ENCODE measurements around the gene SRGAP3. TPM values are rescaled to one million over a fixed set of nuclear protein-coding genes. Genes with fewer than 3 reads are reported as not detected.

The SRGAP3 gene
- total RNA-seq, 2 experiments from 2014 or later: 2.8 to 3.2 TPM

DNA sequence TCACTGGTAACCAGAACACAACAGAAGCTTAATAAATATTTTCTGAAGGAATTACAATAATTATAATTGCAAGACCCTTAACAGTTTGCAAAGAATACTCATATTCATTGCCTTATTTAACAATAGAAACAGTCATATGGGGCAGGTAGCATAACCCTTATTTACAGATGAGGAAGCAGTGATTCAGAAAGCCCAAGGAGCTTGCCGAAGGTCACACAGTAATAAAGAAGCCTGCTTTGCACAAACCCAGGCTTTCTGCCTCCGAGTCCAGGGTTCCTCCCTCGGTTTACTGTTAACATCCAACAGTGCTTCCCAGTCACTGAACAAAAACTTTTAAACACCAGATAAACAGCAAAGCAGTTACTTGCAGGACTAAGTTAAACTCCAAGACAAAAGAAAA, 35.3 kb downstream of the SRGAP3 start:
- no peaks in the 10 kb centered on the region for H3K36me3 ChIP-seq (ENCODE audit: insufficient read depth, low read length)
- H3K27me3 ChIP-seq (ENCODE audit: control insufficient read depth in 1 of 2, insufficient read depth in 2 of 2, low read length in 2 of 2): no peaks in the 10 kb centered on the region
- intact Hi-C loops (cut with DNase I, micrococcal nuclease): no loop called here
- ATAC-seq (ENCODE audit: poor library complexity) (no peak), DNase-seq (no peak)
- POLR2A ChIA-PET: no interaction called here
- CTCF ChIA-PET: no interaction called here
- no peak overlapping the region for H3K27ac ChIP-seq (ENCODE audit: low read depth in 1 of 2, low read length in 2 of 2)
- Mint-ChIP-seq H3K4me3 (no peak overlapping the region), H3K27ac (no peak overlapping the region), H3K27me3 (no peaks in the 10 kb centered on the region), H3K4me1 (ENCODE audit: low read depth) (no peaks in the 10 kb centered on the region), H3K36me3 (ENCODE audit: low read depth) (no peaks in the 10 kb centered on the region), H3K9me3 (no peaks in the 10 kb centered on the region)
- no peak overlapping the region for H3K4me3 ChIP-seq (ENCODE audit: low read length)
- TF ChIP-seq, protein P1, sequence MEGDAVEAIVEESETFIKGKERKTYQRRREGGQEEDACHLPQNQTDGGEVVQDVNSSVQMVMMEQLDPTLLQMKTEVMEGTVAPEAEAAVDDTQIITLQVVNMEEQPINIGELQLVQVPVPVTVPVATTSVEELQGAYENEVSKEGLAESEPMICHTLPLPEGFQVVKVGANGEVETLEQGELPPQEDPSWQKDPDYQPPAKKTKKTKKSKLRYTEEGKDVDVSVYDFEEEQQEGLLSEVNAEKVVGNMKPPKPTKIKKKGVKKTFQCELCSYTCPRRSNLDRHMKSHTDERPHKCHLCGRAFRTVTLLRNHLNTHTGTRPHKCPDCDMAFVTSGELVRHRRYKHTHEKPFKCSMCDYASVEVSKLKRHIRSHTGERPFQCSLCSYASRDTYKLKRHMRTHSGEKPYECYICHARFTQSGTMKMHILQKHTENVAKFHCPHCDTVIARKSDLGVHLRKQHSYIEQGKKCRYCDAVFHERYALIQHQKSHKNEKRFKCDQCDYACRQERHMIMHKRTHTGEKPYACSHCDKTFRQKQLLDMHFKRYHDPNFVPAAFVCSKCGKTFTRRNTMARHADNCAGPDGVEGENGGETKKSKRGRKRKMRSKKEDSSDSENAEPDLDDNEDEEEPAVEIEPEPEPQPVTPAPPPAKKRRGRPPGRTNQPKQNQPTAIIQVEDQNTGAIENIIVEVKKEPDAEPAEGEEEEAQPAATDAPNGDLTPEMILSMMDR (IDR thresholded peaks at IDR 0.05): no peak
- no peaks in the 10 kb centered on the region for H3K9me3 ChIP-seq (ENCODE audit: control insufficient read depth in 1 of 2, insufficient read depth in 1 of 2, low read length in 2 of 2)
- H3K4me1 ChIP-seq (ENCODE audit: insufficient read depth, low read length): no peaks in the 10 kb centered on the region

DNA sequence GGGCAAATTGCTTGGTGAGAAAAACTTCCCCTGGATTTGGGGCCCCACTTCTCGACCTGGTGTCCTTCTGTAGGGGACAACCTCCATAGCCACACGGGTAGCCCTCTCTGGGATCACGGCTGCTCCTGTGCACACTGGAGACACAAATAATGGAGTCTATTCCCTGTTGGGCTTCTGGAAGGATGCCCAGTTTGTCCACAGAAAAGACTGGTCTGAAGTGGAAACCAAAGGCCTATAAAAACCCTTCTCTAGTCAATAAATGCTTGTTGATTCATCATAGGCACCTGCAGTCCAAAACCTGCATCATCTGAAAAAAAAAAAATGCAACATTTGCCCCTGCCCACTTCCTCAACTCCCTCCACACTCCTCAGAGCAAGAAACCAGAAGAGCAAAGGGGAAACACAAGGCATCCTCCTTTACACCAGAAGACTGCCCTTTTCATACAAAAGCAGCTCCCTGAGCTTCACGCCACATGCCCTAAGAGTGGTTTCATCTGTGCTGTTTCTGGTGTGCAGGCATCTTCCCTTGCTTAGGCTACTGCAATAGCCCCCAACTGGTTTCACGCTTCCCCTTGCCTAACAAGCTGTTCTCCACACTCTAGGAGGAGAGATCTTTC, 36.3 kb downstream of the SRGAP3 start:
- H3K4me3 Mint-ChIP-seq: no peak overlapping the region
- H3K36me3 Mint-ChIP-seq (ENCODE audit: low read depth): no peaks in the 10 kb centered on the region
- ChIA-PET CTCF (no interaction called here), POLR2A (no interaction called here)
- intact Hi-C loops (cut with DNase I, micrococcal nuclease): no loop called here
- Histone ChIP-seq H3K4me1 (ENCODE audit: insufficient read depth, low read length) (no peaks in the 10 kb centered on the region), H3K27ac (ENCODE audit: low read depth in 1 of 2, low read length in 2 of 2) (no peak overlapping the region), H3K9me3 (ENCODE audit: control insufficient read depth in 1 of 2, insufficient read depth in 1 of 2, low read length in 2 of 2) (no peaks in the 10 kb centered on the region), H3K36me3 (ENCODE audit: insufficient read depth, low read length) (no peaks in the 10 kb centered on the region), H3K27me3 (ENCODE audit: control insufficient read depth in 1 of 2, insufficient read depth in 2 of 2, low read length in 2 of 2) (no peaks in the 10 kb centered on the region), H3K4me3 (ENCODE audit: low read length) (no peak overlapping the region)
- no peaks in the 10 kb centered on the region for H3K9me3 Mint-ChIP-seq
- H3K27ac Mint-ChIP-seq: no peak overlapping the region
- no peak for ATAC-seq (ENCODE audit: poor library complexity)
- TF ChIP-seq, protein P1 (IDR thresholded peaks at IDR 0.05): no peak
- H3K4me1 Mint-ChIP-seq (ENCODE audit: low read depth): no peaks in the 10 kb centered on the region
- H3K27me3 Mint-ChIP-seq: no peaks in the 10 kb centered on the region
- no peak for DNase-seq

DNA sequence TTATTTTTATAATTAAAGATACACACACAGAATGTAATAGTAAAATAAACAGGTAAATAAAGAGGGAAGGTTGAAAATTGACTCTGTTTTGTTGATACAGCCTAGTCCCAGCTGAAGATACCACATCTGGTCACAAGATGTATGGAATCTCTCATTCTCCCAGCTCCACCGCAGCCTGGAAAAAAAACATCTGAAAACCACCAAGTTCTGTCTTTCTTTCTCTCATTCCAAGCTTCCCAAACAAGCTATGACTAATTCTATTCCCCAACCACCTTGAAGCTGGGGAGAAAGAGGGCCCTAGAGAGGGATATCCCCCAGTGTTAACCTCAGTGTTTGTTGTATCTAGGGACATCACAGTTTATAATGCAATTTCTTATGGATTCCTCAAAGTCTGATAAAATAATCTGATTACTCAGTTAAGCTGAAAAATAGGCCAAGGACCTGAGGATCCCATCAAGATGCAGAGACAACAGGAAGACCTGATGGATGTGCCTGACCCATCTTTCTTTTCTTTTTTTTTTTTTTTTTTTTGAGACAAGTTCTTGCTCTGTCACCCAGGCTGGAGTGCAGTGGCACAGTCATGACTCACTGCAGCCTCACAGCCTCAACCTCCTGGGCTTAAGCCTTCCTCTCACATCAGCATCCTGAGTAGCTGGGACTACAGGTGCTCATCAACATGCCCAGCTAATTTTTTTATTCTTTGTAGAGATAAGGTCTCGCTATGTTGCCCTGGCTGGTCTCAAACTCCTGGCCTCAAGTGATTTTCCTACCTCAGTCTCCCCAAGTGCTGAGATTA, 38.1 kb downstream of the SRGAP3 start:
- Histone ChIP-seq H3K4me1 (ENCODE audit: insufficient read depth, low read length) (no peaks in the 10 kb centered on the region), H3K36me3 (ENCODE audit: insufficient read depth, low read length) (no peaks in the 10 kb centered on the region), H3K4me3 (ENCODE audit: low read length) (no peak overlapping the region), H3K27me3 (ENCODE audit: control insufficient read depth in 1 of 2, insufficient read depth in 2 of 2, low read length in 2 of 2) (no peaks in the 10 kb centered on the region), H3K9me3 (ENCODE audit: control insufficient read depth in 1 of 2, insufficient read depth in 1 of 2, low read length in 2 of 2) (no peaks in the 10 kb centered on the region), H3K27ac (ENCODE audit: low read depth in 1 of 2, low read length in 2 of 2) (no peak overlapping the region)
- H3K4me1 Mint-ChIP-seq (ENCODE audit: low read depth): no peaks in the 10 kb centered on the region
- POLR2A ChIA-PET: no interaction called here
- TF ChIP-seq, protein P1 (IDR thresholded peaks at IDR 0.05): no peak
- H3K27me3 Mint-ChIP-seq: no peaks in the 10 kb centered on the region
- no peak for ATAC-seq (ENCODE audit: poor library complexity)
- H3K36me3 Mint-ChIP-seq (ENCODE audit: low read depth): no peaks in the 10 kb centered on the region
- no peak for DNase-seq
- H3K4me3 Mint-ChIP-seq: no peak overlapping the region
- CTCF ChIA-PET: interaction anchor here (0.7 to 1.1 kb wide), 2 partner anchors 10 to 231 kb away, joined by 3 to 4 read pairs; no protein-coding TSS in a partner anchor
- intact Hi-C loops (cut with DNase I, micrococcal nuclease): no loop called here
- H3K27ac Mint-ChIP-seq: no peak overlapping the region
- H3K9me3 Mint-ChIP-seq: no peaks in the 10 kb centered on the region
